HEK293 (cell line): ENCODE data around the gene GRIK4.

Experiments
- CTCF ChIP-seq: fragments of 450-650 bp; formaldehyde crosslinking; IDR thresholded peaks from 2 replicates; pipeline ENCODE4 v1.5.1; 2016; ENCODE audit warnings: missing biosample characterization, missing genetic modification characterization
- SETDB1 ChIP-seq: IDR thresholded peaks from one replicate; pipeline ENCODE4 v1.6.1; 2017; ENCODE audit warnings: mild to moderate bottlenecking, low read length, moderate library complexity, mixed read lengths; ENCODE audit not compliant: insufficient read length
- YY2 ChIP-seq: fragments of 450-650 bp; formaldehyde crosslinking; IDR thresholded peaks from 2 replicates; pipeline ENCODE4 v1.5.1; 2016; ENCODE audit warnings: missing biosample characterization, missing genetic modification characterization
- ZBTB21 ChIP-seq: fragments of 450-650 bp; formaldehyde crosslinking; IDR thresholded peaks from 2 replicates; pipeline ENCODE4 v1.5.1; 2017; ENCODE audit warnings: missing biosample characterization, missing genetic modification characterization
- ZBTB7A ChIP-seq: fragments of 450-650 bp; formaldehyde crosslinking; IDR thresholded peaks from 2 replicates; pipeline ENCODE4 v1.5.1; 2016; ENCODE audit warnings: low read depth, missing biosample characterization, missing genetic modification characterization
- ZNF10 ChIP-seq: fragments of 450-650 bp; formaldehyde crosslinking; IDR thresholded peaks from 2 replicates; pipeline ENCODE4 v1.5.1; 2017; ENCODE audit warnings: missing biosample characterization, missing genetic modification characterization
- ZNF155 ChIP-seq: fragments of 450-650 bp; formaldehyde crosslinking; IDR thresholded peaks from 2 replicates; pipeline ENCODE4 v1.5.1; 2016; ENCODE audit warnings: missing biosample characterization, missing genetic modification characterization
- ZNF280C ChIP-seq: fragments of 450-650 bp; formaldehyde crosslinking; IDR thresholded peaks from 2 replicates; pipeline ENCODE4 v1.5.1; 2016; ENCODE audit warnings: missing biosample characterization, missing genetic modification characterization
- ZNF561 ChIP-seq: fragments of 450-650 bp; IDR thresholded peaks from 2 replicates; pipeline ENCODE4 v1.5.1; 2018; ENCODE audit warnings: missing biosample characterization, missing genetic modification characterization, borderline replicate concordance
- TF ChIP-seq, protein P1 (sequence below): fragments of 450-650 bp; formaldehyde crosslinking; IDR thresholded peaks from 2 replicates; pipeline ENCODE4 v1.5.1; 2016; ENCODE audit warnings: missing biosample characterization, missing genetic modification characterization

DNA sequence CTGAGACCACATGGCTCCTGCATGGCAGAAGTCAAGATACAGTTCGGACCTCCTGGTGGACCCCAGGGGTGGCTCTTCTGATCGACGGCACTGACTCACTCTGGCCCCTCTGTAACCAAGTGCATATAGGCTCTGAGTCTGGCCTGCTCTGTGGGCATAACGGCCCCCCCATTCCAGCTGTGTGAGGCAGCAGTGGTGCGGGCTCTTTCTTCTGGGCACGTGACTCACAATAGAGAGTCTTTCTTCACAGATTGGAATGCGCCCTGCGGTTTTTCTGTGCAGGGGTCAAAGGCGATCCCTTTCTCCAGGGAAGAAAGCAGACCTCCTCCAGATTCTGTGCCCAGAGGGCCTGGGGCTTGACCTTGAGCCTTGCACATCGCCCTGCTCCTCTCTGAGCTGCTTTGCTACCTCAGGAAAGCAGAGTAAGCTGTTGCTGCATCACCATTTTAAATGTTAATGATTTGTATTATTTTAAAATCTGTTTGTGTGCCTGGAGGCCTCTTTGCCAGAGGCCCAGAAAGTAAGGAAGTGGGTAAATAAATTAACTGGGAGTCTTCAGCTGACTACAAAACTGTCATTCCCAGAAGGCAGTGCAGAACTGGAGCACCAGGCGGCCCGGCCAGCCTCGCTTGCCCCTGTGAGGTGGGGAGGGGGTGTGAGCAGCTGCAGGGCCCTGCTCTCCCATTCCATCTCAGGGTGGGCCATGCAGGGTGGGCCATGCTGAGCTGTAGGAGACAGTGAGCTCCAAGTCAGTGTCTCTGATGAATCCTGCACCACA, 199.0 kb downstream of the GRIK4 start:
- TF ChIP-seq ZNF280C, result no peak
- TF ChIP-seq ZNF561 (tag by site-specific recombination), result no peak
- no peak for TF ChIP-seq ZNF10 (tag by site-specific recombination)
- TF ChIP-seq CTCF, result no peak
- no peak for TF ChIP-seq ZNF155 (tag by site-specific recombination)
- no peak for TF ChIP-seq ZBTB21 (tag by site-specific recombination)
- TF ChIP-seq, protein P1, sequence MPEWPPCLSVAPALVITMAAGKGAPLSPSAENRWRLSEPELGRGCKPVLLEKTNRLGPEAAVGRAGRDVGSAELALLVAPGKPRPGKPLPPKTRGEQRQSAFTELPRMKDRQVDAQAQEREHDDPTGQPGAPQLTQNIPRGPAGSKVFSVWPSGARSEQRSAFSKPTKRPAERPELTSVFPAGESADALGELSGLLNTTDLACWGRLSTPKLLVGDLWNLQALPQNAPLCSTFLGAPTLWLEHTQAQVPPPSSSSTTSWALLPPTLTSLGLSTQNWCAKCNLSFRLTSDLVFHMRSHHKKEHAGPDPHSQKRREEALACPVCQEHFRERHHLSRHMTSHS (tag by site-specific recombination), result no peak
- TF ChIP-seq YY2 (tag by site-specific recombination), result no peak
- TF ChIP-seq SETDB1, result no peak
- TF ChIP-seq ZBTB7A, result no peak
